ENCODE data around the gene HIPK2. TPM values are rescaled to one million over a fixed set of nuclear protein-coding genes. Genes with fewer than 3 reads are reported as not detected.

HIPK2 gene
- total and polyA plus RNA-seq, 7 donors = 18.1 to 166 (median 78.5) TPM

DNA sequence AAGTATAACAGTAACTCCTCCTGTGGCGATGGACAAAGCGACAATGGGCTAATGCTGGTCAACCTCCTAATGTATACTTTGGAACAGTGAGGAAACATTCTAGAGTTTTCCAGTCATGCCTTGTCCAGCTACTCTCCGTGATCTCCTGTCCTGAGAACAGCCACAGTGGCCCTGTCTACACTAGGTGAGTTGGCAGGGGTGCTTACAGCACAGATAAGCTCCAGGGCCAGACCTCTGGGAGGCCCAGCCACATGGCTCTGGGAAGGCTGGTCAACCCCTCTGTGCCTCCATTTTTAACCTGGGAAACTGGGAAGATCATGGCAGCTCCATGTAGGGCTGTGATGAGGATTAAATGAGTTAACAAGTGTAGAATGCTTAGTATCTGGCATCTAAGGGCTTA lies 197.4 kb downstream of the HIPK2 start:
- Histone ChIP-seq H3K9me3 (no peaks in the 10 kb centered on the region), H3K27me3 (ENCODE audit: insufficient read depth in 3 of 3, low read length in 2 of 3) (no peaks in the 10 kb centered on the region), H3K36me3 (ENCODE audit: insufficient read depth in 1 of 2, low read depth in 1 of 2) (peaks cover 2 to 79% of the 10 kb centered on the region in 2 donors), H3K4me3 (no peak overlapping the region), H3K27ac (no peak overlapping the region), H3K4me1 (no peaks in the 10 kb centered on the region)
- TF ChIP-seq, protein P1, sequence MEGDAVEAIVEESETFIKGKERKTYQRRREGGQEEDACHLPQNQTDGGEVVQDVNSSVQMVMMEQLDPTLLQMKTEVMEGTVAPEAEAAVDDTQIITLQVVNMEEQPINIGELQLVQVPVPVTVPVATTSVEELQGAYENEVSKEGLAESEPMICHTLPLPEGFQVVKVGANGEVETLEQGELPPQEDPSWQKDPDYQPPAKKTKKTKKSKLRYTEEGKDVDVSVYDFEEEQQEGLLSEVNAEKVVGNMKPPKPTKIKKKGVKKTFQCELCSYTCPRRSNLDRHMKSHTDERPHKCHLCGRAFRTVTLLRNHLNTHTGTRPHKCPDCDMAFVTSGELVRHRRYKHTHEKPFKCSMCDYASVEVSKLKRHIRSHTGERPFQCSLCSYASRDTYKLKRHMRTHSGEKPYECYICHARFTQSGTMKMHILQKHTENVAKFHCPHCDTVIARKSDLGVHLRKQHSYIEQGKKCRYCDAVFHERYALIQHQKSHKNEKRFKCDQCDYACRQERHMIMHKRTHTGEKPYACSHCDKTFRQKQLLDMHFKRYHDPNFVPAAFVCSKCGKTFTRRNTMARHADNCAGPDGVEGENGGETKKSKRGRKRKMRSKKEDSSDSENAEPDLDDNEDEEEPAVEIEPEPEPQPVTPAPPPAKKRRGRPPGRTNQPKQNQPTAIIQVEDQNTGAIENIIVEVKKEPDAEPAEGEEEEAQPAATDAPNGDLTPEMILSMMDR (IDR thresholded peaks at IDR 0.05) = no peak
- intact Hi-C loops (cut with DNase I) = no loop called here
- no peak for ATAC-seq
- DNase-seq = no peak
- WGBS, 3 donors = 97 to 100% (median 97%) methylated on average over 3 of the region's 3 CpGs

DNA sequence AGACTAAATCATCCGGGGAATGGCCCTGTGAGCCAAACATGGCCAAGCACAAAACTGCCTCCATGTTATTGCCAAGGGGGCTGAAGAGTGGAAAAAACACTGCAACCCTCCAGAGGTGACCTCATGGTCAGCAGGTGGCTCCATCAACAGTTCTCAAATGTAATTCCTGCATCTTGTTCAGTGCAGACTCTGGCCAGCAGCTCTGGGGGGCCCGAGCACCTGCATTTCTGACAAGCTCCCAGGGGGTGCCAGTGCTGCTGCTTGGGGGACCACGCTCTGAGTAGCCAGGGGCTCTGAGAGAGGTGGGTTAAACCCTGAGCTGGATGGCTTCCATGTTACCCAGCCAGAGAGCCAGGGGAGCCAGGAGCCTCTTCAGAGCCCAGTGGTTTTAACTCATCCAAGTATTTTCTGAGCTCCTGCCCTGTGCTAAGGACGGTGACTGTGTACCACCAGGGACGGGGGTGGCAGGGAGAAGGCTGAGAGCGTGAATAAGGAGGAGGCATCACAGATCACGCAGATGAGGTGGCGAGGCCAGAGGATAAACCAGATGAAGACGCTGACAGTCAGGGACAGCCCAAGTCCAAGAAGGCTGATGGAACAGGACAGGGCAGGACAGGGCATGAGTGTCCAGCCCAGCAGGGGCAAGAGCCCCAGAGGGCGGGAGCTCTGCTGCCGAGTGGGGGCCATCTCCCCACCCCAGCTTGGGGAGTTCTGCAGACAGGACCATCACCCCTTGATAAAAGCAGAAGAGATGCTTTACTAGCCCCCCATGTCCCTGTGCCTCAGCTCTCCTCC lies 201.4 kb downstream of the HIPK2 start:
- intact Hi-C loops (cut with DNase I) = no loop called here
- H3K4me1 ChIP-seq = peaks cover 19% of the 10 kb centered on the region
- TF ChIP-seq, protein P1 (IDR thresholded peaks at IDR 0.05) = no peak
- H3K4me3 ChIP-seq = no peak overlapping the region
- no peak for ATAC-seq
- peak overlapping the region; percentile 82 for H3K27ac ChIP-seq
- peaks cover 2 to 69% of the 10 kb centered on the region in 2 donors for H3K36me3 ChIP-seq (ENCODE audit: insufficient read depth in 1 of 2, low read depth in 1 of 2)
- no peaks in the 10 kb centered on the region for H3K27me3 ChIP-seq (ENCODE audit: insufficient read depth in 3 of 3, low read length in 2 of 3)
- DNase-seq = no peak
- WGBS, 3 donors = 67 to 76% (median 74%) methylated on average over 11 of the region's 11 CpGs
- H3K9me3 ChIP-seq = no peaks in the 10 kb centered on the region

DNA sequence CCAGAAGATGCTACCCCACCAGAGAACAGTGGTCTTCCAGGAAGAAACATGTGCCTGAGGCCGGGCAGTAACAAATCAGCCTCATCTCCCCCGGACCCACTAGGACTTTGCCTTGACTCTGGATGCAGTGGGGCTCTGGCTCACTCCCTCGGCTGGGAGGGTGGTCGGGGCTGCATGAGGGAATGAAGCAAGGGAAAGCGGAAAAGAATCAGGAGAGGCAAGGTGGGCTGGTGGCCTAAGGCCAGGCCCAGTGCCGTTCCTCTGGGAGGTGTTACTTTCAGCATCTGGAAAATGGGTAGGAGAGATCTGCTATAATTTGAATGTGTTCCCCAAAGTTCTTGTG lies 202.5 kb downstream of the HIPK2 start:
- intact Hi-C loops (cut with DNase I) = no loop called here
- TF ChIP-seq, protein P1 (IDR thresholded peaks at IDR 0.05) = no peak
- Histone ChIP-seq H3K4me1 (peaks cover 23% of the 10 kb centered on the region), H3K36me3 (ENCODE audit: insufficient read depth in 1 of 2, low read depth in 1 of 2) (peaks cover 2 to 58% of the 10 kb centered on the region in 2 donors), H3K9me3 (no peaks in the 10 kb centered on the region), H3K4me3 (no peak overlapping the region), H3K27me3 (ENCODE audit: insufficient read depth in 3 of 3, low read length in 2 of 3) (no peaks in the 10 kb centered on the region), H3K27ac (peak overlapping the region; percentile 82)
- 87 to 92% (median 91%) methylated on average over 6 of the region's 6 CpGs for WGBS, 3 donors
- DNase-seq = no peak
- no peak for ATAC-seq

DNA sequence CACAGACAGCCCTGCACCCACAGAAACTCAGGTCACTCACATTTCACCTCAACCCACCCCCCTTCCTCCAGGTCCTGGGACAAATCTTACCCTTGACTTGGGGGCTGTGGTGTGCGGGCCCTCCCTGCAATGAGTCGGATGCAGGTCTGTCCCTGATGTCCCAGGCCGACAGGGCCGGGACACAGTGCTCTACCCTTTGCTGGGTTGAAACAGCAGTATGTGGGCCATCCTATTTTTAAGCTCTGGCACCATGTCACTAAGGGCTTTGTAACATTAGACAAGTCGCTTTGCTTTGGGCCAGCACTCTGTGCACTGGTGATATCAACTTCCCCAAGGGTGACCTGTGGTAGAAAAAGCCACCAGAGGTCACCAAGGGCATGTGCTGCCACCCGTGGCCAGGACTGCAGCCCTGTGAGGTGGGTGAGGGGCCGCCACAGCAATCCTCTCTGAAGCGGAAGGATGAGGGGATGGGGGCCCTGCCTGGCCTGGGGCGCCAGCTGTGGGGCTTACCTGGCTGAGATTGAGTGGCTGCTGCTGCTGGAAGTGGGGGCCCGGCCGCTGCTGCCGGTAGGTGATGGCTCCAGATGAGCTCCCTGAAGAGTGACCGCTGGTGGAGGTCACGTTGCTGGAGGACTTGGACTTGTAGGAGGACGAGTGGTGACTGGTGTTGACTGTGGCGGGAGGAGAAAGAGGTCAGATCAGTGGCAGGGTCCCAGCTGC lies 203.0 kb downstream of the HIPK2 start:
- TF ChIP-seq, protein P1 (IDR thresholded peaks at IDR 0.05) = no peak
- intact Hi-C loops (cut with DNase I) = no loop called here
- peak overlapping the region; percentile 82 for H3K27ac ChIP-seq
- H3K27me3 ChIP-seq (ENCODE audit: insufficient read depth in 3 of 3, low read length in 2 of 3) = no peaks in the 10 kb centered on the region
- H3K4me1 ChIP-seq = peaks cover 24% of the 10 kb centered on the region
- DNase-seq (peak; percentile 46 to 85), ATAC-seq (peak; percentile 94 to 97 (median 96))
- 33 to 55% (median 43%) methylated on average over 16 of the region's 16 CpGs for WGBS, 3 donors
- peak overlapping the region; percentile 36 for H3K4me3 ChIP-seq
- no peaks in the 10 kb centered on the region for H3K9me3 ChIP-seq
- peaks cover 2 to 53% of the 10 kb centered on the region in 2 donors for H3K36me3 ChIP-seq (ENCODE audit: insufficient read depth in 1 of 2, low read depth in 1 of 2)

All from psoas muscle (tissue), 8 donors.